Lung (tissue), 12 donors: ENCODE measurements around the gene DBH. TPM values are rescaled to one million over a fixed set of nuclear protein-coding genes. Genes with fewer than 3 reads are reported as not detected.

Source experiments
- ATAC-seq: fragments of 200-7000 bp; cut with Tn5 transposase; one replicate; pipeline ENCODE4 v1.9.1; 2020; ENCODE audit warnings: moderate number of reproducible peaks; ENCODE audit not compliant: insufficient read depth, low FRiP score
- DNase-seq, 3 donors: peaks; one replicate each; pipeline ENCODE4 v3.0.0-alpha.2; 2013 to 2017
- H3K27ac ChIP-seq, 2 donors: one replicate each; pipeline ENCODE4 v1.5.1; 2013; ENCODE audit warnings: mild to moderate bottlenecking in 2 of 2, moderate library complexity in 2 of 2, control low read depth in 1 of 2, inconsistent platforms in 1 of 2, low read depth in 1 of 2, low read length in 1 of 2
- H3K27me3 ChIP-seq, 3 donors: one replicate each; pipeline ENCODE4 v1.5.1; 2013; ENCODE audit warnings: low read length in 2 of 3; ENCODE audit not compliant: control insufficient read depth in 3 of 3, insufficient read depth in 3 of 3
- H3K36me3 ChIP-seq, 4 donors: one replicate each; pipeline ENCODE4 v1.5.1; 2013; ENCODE audit warnings: low read length in 4 of 4, mild to moderate bottlenecking in 1 of 4, moderate library complexity in 1 of 4; ENCODE audit not compliant: control insufficient read depth in 4 of 4, insufficient read depth in 4 of 4
- H3K4me1 ChIP-seq, 5 donors: one replicate each; pipeline ENCODE4 v1.5.1; 2013; ENCODE audit warnings: low read length in 5 of 5, mild to moderate bottlenecking in 2 of 5, moderate library complexity in 1 of 5; ENCODE audit not compliant: control insufficient read depth in 5 of 5, insufficient read depth in 5 of 5
- H3K4me3 ChIP-seq: one replicate; pipeline ENCODE4 v1.5.1; 2013; ENCODE audit warnings: mild to moderate bottlenecking, control low read depth, moderate library complexity
- H3K9ac ChIP-seq, 2 donors: one replicate each; pipeline ENCODE4 v1.5.1; 2013; ENCODE audit warnings: low read length in 2 of 2, control low read depth in 1 of 2; ENCODE audit not compliant: insufficient read depth in 1 of 2
- H3K9me3 ChIP-seq, 4 donors: one replicate each; pipeline ENCODE4 v1.5.1; 2013; ENCODE audit warnings: low read length in 3 of 4, mild to moderate bottlenecking in 1 of 4, moderate library complexity in 1 of 4; ENCODE audit not compliant: control insufficient read depth in 4 of 4, insufficient read depth in 3 of 4
- CTCF ChIP-seq: IDR thresholded peaks from 2 replicates; pipeline ENCODE4 v1.5.1; 2012; ENCODE audit warnings: mild to moderate bottlenecking; ENCODE audit errors: control extremely low read depth, extremely low read depth
- WGBS, 2 donors: extraction: QIAGEN DNeasy Blood & Tissue Kit; methylation state at CpG; one replicate each; pipeline ENCODE4 v1.1.7; 2013; 5-methylcytosine and 5-hydroxymethylcytosine counted together
- polyA plus RNA-seq, 2 donors: library from polyadenylated mRNA; stranded (reverse); fragments of 200-250 nt; gene quantifications; one replicate each; pipeline ENCODE4 v1.2.1, GENCODE V29; 2013
- total RNA-seq, 2 donors: library from RNA; depleted of rRNA in 1 of 2; stranded (reverse); fragments of >200 nt in 1 of 2; gene quantifications; one replicate each; pipeline ENCODE4 v1.2.1, GENCODE V29; 2014 to 2021
- donor health status: control.
- donor health status: control.
- donor health status: Bipolar disorder and iron deficiency.
- donor health status: healthy.
- donor health status: DM: yes; HTN: yes; CAD: no.

DBH gene
- total and polyA plus RNA-seq, 4 donors, result 0.06 to 0.48 (median 0.08) TPM

GRCh38 chr9:133693116-133693515 is 57.0 kb downstream of the DBH start:
- H3K4me1 ChIP-seq, result peaks cover 0 to 28% (median 0%) of the 10 kb centered on the region in 5 donors
- ATAC-seq (no peak), DNase-seq (no peak)
- WGBS, 2 donors, result 93 to 95% methylated on average over 10 of the region's 10 CpGs
- no peaks in the 10 kb centered on the region for H3K27me3 ChIP-seq
- H3K4me3 ChIP-seq, result no peak overlapping the region
- H3K9me3 ChIP-seq, result no peaks in the 10 kb centered on the region
- peaks cover 0 to 7% (median 3%) of the 10 kb centered on the region in 4 donors for H3K36me3 ChIP-seq
- no peak overlapping the region for H3K9ac ChIP-seq
- no peak overlapping the region for H3K27ac ChIP-seq
- no peak for TF ChIP-seq CTCF

GRCh38 chr9:133693703-133694529 is 57.8 kb downstream of the DBH start:
- no peak for TF ChIP-seq CTCF
- no peak overlapping the region for H3K4me3 ChIP-seq
- H3K36me3 ChIP-seq, result peaks cover 0 to 7% (median 3%) of the 10 kb centered on the region in 4 donors
- peaks cover 0 to 28% (median 0%) of the 10 kb centered on the region in 5 donors for H3K4me1 ChIP-seq
- WGBS, 2 donors, result 93 to 95% methylated on average over 32 of the region's 32 CpGs
- no peak overlapping the region for H3K27ac ChIP-seq
- ATAC-seq (no peak), DNase-seq (no peak)
- H3K9ac ChIP-seq, result no peak overlapping the region
- no peaks in the 10 kb centered on the region for H3K27me3 ChIP-seq
- H3K9me3 ChIP-seq, result no peaks in the 10 kb centered on the region

GRCh38 chr9:133694686-133695085 is 58.5 kb downstream of the DBH start:
- H3K9ac ChIP-seq, result no peak overlapping the region
- peaks cover 0 to 21% (median 0%) of the 10 kb centered on the region in 5 donors for H3K4me1 ChIP-seq
- H3K27me3 ChIP-seq, result no peaks in the 10 kb centered on the region
- H3K9me3 ChIP-seq, result no peaks in the 10 kb centered on the region
- peaks cover 0 to 7% (median 3%) of the 10 kb centered on the region in 4 donors for H3K36me3 ChIP-seq
- 64 to 78% methylated on average over 3 of the region's 3 CpGs for WGBS, 2 donors
- no peak for ATAC-seq
- TF ChIP-seq CTCF, result no peak
- H3K27ac ChIP-seq, result no peak overlapping the region
- no peak for DNase-seq
- no peak overlapping the region for H3K4me3 ChIP-seq
